Esophagus muscularis mucosa (tissue), 4 donors: ENCODE results near the gene UBTD1. TPM values are rescaled to one million over a fixed set of nuclear protein-coding genes. Genes with fewer than 3 reads are reported as not detected.
A peak's percentile ranks its signal among the peaks of the same experiment; 100 is the strongest.

Experiments
- DNase-seq: peaks from one replicate; pipeline ENCODE4 v3.0.0-alpha.2; 2017; ENCODE audit errors: extremely low spot score
- H3K27ac ChIP-seq, 4 donors: fragments of 200-600 bp; sonication (generic); replicated peaks in 1 of 4; 1 replicate in 3 of 4; 2 replicates in 1 of 4; pipeline ENCODE4 v1.5.1; 2016 to 2019; ENCODE audit warnings: mild to moderate bottlenecking in 1 of 4
- H3K27me3 ChIP-seq, 4 donors: fragments of 200-600 bp; sonication (generic); one replicate each; pipeline versions ENCODE4 v1.5.1 to v1.6.0; 2016 to 2019
- H3K36me3 ChIP-seq, 4 donors: fragments of 200-600 bp; sonication (generic); one replicate each; pipeline ENCODE4 v1.5.1; 2016 to 2019
- H3K4me1 ChIP-seq, 4 donors: fragments of 200-600 bp; sonication (generic); one replicate each; pipeline ENCODE4 v1.5.1; 2016 to 2019
- H3K4me3 ChIP-seq, 4 donors: fragments of 200-600 bp; sonication (generic); 1 replicate in 2 of 4; 2 replicates in 2 of 4; pipeline ENCODE4 v1.5.1; 2016 to 2019; ENCODE audit warnings: mild to moderate bottlenecking in 4 of 4, moderate library complexity in 1 of 4
- H3K9me3 ChIP-seq, 4 donors: fragments of 200-600 bp; sonication (generic); 1 replicate in 3 of 4; 2 replicates in 1 of 4; pipeline ENCODE4 v1.5.1; 2016 to 2019
- EP300 ChIP-seq: sonication (generic); formaldehyde crosslinking; IDR thresholded peaks from one replicate; pipeline ENCODE4 v1.6.1; 2017; ENCODE audit warnings: antibody characterized with exemption
- POLR2A ChIP-seq: fragments of 450-650 bp; IDR thresholded peaks from one replicate; pipeline ENCODE4 v1.6.1; 2017; ENCODE audit warnings: antibody characterized with exemption, moderate library complexity, mild to moderate bottlenecking, low read depth
- POLR2AphosphoS5 ChIP-seq, 2 donors: sonication (generic); formaldehyde crosslinking; IDR thresholded peaks; one replicate each; pipeline ENCODE4 v1.6.1; 2017; ENCODE audit warnings: antibody characterized with exemption in 2 of 2
- WGBS: methylation state at CpG from one replicate; pipeline ENCODE4 v1.1.5; 2018; 5-methylcytosine and 5-hydroxymethylcytosine counted together
- intact Hi-C: fragments of 100-400 bp; cut with DNase I; formaldehyde crosslinking; loops from one replicate; pipeline ENCODE4 v1.15.1; 2023
- total RNA-seq, 4 donors: library from RNA; depleted of rRNA; stranded (reverse); fragments of >200 nt; gene quantifications; one replicate each; pipeline versions ENCODE4 v1.1.0 to v1.2.1, GENCODE V29; 2016
- TF ChIP-seq, protein P1 (sequence below), 3 experiments: fragments of 200-600 bp in 2 of 3; fragments of 450-650 bp in 1 of 3; sonication (generic) in 2 of 3; IDR thresholded peaks; one replicate each; pipeline ENCODE4 v1.5.1; 2017 to 2019; ENCODE audit warnings: antibody characterized with exemption in 3 of 3, mild to moderate bottlenecking in 2 of 3, moderate library complexity in 1 of 3

The UBTD1 gene
- total RNA-seq, 4 donors from 2014 or later: 4.2 to 18.4 (median 14.1) TPM

DNA sequence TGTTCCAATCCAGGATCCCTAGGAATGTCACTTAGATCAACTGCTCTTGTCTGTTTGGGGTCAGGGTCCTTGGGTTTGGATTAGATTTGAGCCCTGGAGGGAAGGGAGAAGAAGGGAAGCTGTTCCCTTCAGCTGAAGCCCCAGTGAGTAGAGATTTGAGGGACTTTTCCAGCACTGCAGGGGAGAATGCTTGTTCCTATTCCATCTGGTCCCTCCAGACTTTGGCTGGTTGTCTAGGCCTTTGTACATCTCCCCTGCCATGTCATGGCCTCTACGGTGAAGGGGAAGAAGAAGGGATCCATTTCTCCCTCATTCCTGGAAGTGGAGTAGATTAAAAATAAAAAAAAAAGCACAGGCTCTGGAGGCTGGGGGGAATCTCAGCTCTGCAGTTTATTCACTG is 101.9 kb downstream of the UBTD1 start:
- Histone ChIP-seq H3K9me3 (no peaks in the 10 kb centered on the region), H3K36me3 (no peaks in the 10 kb centered on the region), H3K27ac (no peak overlapping the region), H3K27me3 (no peaks in the 10 kb centered on the region), H3K4me1 (peaks cover 22 to 25% (median 24%) of the 10 kb centered on the region in 4 donors), H3K4me3 (no peak overlapping the region)
- intact Hi-C loops: no loop called here
- 100% methylated on average over 1 of the region's 1 CpG for WGBS
- TF ChIP-seq POLR2AphosphoS5 (IDR thresholded peaks at IDR 0.05): no peak
- no peak for TF ChIP-seq EP300
- DNase-seq: no peak

DNA sequence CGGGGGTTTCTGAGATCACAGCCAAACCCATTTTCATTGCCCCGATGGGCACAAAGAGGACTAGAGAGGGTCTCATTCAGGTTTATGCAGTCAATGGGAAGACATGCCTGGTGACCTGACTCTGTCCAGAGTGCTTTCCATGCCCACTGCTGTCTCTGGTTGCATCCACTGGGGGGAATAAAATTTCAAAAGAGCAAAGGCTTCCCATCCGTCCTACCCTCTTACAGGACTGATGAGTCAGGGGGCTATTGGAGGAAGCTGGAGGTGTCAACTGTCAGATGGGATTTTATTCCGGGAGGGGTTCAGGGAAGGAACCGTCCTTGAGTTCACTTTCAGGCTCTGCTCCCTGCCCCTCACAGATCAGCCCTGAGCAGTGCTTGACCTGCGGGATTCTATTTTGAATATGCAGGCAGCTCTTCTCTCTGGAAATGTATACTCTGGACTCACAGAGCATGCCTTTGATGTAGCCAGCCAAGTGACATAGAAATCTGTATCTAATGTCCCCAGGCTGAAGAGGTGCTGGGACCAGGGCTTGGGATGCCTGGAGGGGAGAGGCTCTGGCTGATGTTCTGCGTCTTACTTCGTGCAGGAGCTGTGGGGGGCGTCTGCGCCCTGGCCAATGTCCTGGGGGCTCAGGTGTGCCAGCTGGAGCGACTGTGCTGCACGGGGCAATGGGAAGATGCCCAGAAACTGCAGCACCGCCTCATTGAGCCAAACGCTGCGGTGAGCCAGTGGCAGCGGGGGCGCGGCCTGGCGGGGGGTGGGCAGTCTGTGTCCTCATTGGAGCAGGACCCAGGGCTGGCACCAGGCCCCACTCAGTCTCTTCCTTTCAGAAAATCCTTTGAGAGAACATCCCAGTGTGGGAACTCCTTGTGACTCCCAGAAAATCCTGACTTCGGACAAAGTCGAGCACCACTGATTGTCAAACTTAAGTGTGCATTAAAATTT is 102.8 kb downstream of the UBTD1 start:
- TF ChIP-seq POLR2A (no peak), POLR2AphosphoS5 (IDR thresholded peaks at IDR 0.05) (no peak), EP300 (no peak)
- TF ChIP-seq, protein P1, sequence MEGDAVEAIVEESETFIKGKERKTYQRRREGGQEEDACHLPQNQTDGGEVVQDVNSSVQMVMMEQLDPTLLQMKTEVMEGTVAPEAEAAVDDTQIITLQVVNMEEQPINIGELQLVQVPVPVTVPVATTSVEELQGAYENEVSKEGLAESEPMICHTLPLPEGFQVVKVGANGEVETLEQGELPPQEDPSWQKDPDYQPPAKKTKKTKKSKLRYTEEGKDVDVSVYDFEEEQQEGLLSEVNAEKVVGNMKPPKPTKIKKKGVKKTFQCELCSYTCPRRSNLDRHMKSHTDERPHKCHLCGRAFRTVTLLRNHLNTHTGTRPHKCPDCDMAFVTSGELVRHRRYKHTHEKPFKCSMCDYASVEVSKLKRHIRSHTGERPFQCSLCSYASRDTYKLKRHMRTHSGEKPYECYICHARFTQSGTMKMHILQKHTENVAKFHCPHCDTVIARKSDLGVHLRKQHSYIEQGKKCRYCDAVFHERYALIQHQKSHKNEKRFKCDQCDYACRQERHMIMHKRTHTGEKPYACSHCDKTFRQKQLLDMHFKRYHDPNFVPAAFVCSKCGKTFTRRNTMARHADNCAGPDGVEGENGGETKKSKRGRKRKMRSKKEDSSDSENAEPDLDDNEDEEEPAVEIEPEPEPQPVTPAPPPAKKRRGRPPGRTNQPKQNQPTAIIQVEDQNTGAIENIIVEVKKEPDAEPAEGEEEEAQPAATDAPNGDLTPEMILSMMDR (IDR thresholded peaks at IDR 0.05): no peak
- Histone ChIP-seq H3K36me3 (no peaks in the 10 kb centered on the region), H3K4me3 (no peak overlapping the region), H3K27ac (no peak overlapping the region), H3K9me3 (no peaks in the 10 kb centered on the region), H3K27me3 (no peaks in the 10 kb centered on the region), H3K4me1 (peaks cover 13 to 16% (median 15%) of the 10 kb centered on the region in 4 donors)
- DNase-seq: no peak
- intact Hi-C loops: no loop called here
- 88% methylated on average over 12 of the region's 21 CpGs for WGBS

DNA sequence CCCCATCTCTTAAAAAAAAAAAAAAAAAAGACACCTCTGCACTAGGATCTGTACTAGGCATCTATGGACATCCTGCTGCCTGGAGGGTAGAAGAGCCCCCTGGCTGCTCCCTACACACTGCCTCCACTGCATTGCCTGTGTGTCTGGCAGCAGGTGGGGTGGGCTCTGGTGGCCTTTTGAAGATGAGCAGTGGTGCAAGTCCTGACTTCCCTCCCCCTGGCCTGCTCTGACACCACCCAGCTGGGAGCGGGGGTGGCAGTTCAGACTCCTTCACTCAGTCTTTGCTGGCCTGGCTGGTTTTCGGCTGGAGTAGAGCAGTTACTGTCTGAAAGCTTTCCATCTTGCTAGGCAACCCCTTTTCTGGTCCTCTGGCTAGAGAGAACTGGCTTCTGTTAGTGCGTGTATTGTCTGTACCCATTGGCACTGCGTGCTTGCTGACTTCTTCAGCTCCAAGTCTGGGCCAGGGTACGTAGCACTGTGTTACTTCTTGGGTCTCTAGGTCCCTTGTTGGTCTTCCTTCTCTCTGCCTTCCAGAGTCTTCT is 108.4 kb downstream of the UBTD1 start:
- Histone ChIP-seq H3K36me3 (no peaks in the 10 kb centered on the region), H3K27ac (no peak overlapping the region), H3K27me3 (no peaks in the 10 kb centered on the region), H3K4me3 (no peak overlapping the region), H3K4me1 (peaks cover 1 to 15% (median 13%) of the 10 kb centered on the region in 4 donors), H3K9me3 (no peaks in the 10 kb centered on the region)
- WGBS: 90% methylated on average over 5 of the region's 5 CpGs
- intact Hi-C loops: no loop called here
- no peak for TF ChIP-seq POLR2A
- TF ChIP-seq, protein P1 (IDR thresholded peaks at IDR 0.05): no peak
- TF ChIP-seq POLR2AphosphoS5 (IDR thresholded peaks at IDR 0.05): no peak
- no peak for TF ChIP-seq EP300
- no peak for DNase-seq

DNA sequence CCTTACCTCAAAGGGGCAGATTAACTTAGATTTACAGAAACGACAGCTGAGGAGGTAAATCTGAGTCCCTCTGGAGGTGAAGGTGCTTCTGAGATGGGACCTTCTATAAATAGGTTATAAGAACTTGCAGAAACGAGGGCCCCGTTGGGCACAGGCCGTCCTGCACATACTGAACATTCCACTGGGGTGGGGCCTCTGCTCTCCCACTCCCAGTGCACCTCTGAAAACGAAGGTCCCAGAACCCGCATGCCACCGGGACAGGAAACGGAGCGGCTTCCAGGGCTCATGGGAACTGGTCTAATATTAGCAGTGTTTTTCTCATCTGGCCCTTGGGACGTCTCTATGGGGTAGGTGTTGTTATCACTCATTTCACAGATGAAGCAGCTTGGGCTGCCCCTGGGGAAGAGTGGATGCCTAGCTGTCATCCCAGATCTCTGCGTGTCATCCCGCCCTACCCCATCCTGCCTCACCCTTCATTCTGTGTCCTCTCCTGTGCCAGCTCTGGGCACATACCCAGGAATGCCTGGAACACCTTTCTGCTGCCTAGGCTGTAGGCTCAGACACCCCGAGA is 110.4 kb downstream of the UBTD1 start:
- DNase-seq: no peak
- Histone ChIP-seq H3K4me3 (no peak overlapping the region), H3K27ac (peak overlapping the region in 2 of 4 donors; percentile 3 to 12), H3K4me1 (peaks cover 4 to 22% (median 15%) of the 10 kb centered on the region in 4 donors), H3K9me3 (no peaks in the 10 kb centered on the region), H3K27me3 (no peaks in the 10 kb centered on the region), H3K36me3 (no peaks in the 10 kb centered on the region)
- TF ChIP-seq EP300: no peak
- peak in 1 of 2 donors; percentile 6 for TF ChIP-seq POLR2AphosphoS5 (IDR thresholded peaks at IDR 0.05)
- TF ChIP-seq, protein P1 (IDR thresholded peaks at IDR 0.05): no peak
- 58% methylated on average over 12 of the region's 13 CpGs for WGBS
- intact Hi-C loops: loop anchor here (1.0 kb wide), 1 partner anchor 35 kb away; no protein-coding TSS in a partner anchor

DNA sequence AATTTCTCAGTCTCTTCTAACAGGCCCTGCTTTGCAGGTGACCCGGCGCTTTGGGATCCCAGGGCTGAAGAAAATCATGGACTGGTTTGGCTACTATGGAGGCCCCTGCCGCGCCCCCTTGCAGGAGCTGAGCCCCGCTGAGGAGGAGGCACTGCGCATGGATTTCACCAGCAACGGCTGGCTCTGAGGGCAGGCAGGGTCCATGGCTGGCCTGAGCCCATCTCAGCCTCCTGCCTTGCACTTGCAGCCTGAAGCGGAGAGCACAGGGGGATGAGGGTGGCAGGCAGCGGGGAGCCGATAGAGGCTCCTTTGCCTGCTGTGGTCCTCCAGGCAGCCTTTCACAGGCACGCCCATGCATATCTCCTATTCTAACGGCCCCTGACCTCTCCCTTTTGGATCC is 112.7 kb downstream of the UBTD1 start:
- peaks cover 4 to 22% (median 15%) of the 10 kb centered on the region in 4 donors for H3K4me1 ChIP-seq
- intact Hi-C loops: loop anchor here (5.0 kb wide), 1 partner anchor 149 kb away; no protein-coding TSS in a partner anchor
- H3K36me3 ChIP-seq: peaks cover 0 to 14% (median 3%) of the 10 kb centered on the region in 4 donors
- no peak overlapping the region for H3K27ac ChIP-seq
- no peaks in the 10 kb centered on the region for H3K9me3 ChIP-seq
- H3K27me3 ChIP-seq: no peaks in the 10 kb centered on the region
- H3K4me3 ChIP-seq: no peak overlapping the region
- no peak for DNase-seq
- WGBS: 90% methylated on average over 12 of the region's 12 CpGs
- TF ChIP-seq, protein P1 (IDR thresholded peaks at IDR 0.05): no peak
- TF ChIP-seq POLR2A (no peak), EP300 (no peak), POLR2AphosphoS5 (IDR thresholded peaks at IDR 0.05) (no peak)
